SW 1271 (cell line): ENCODE data around the gene CDX1.
"Not testable (repeated sequence)": the region's sequence is repeated elsewhere in the genome, so short reads cannot be mapped to it uniquely, and the experiment has no call there.

Experiments
- DNase-seq, 2 experiments: peaks; one replicate each; lab custom pipeline; 2025; lab: John Stamatoyannopoulos, UW

The CDX1 gene

DNA sequence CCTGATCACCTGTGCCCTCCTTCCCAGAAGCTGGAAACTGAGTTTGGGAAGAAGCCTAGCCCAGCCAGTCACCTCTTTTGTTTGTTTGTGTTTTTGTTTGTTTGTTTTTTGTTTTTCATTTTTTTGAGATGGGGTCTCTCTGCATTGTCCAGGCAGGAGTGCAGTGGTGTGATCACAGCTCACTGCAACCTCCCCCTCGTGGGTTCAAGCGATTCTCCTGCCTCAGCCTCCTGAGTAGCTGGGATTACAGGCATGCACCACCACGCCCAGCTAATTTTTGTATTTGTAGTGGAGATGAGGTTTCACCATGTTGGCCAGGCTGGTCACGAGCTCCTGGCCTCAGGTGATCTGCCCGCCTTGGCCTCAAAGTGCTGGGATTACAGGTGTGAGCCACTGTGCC lies 67.1 kb downstream of the CDX1 start:
- not testable (repeated sequence) for DNase-seq
